GM12872 (cell line): Measurements from ENCODE around the gene TSPEAR.

ENCODE experiments used
- TF ChIP-seq, protein P1 (sequence below): IDR thresholded peaks from 3 replicates; pipeline ENCODE4 v1.5.1; 2011; ENCODE audit warnings: low read depth, mild to moderate bottlenecking, low read length, moderate library complexity; ENCODE audit not compliant: insufficient read depth

The TSPEAR gene

DNA sequence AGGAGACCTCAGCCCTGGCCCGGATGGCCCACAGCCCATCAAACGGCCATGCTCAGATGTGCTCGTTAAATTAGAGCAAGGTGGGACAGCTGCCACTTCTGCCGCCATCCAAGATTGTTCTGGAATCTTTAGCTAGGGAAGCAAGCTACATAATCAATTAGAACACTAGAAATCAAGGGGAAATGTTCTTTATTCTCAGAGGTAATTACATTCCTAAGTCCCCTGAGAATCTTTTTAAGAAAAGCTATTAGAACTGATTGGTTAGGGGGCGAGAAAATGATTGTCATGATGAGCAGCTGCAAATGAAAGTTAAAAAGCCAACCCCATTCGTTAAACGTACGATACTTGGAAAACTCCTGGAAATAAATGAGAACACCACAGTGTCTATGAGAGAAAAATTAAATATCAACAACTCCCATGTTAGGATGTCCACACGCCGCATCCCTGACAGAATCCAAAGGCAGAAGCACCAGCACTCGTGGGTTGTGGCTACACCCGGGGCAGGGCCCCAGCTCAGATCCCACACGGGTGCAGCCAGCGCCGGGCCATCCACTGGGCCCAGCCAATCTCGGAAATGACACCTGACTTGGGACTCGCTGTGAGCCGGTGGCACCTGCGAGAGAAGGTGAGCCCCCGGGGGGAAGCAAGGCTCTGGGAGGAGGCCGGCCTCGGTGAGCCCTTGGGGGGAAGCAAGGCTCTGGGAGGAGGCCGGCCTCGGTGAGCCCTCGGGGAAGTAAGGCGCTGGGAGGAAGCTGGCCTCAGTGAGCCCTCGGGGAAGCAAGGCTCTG, 209.0 kb downstream of the TSPEAR start:
- TF ChIP-seq, protein P1, sequence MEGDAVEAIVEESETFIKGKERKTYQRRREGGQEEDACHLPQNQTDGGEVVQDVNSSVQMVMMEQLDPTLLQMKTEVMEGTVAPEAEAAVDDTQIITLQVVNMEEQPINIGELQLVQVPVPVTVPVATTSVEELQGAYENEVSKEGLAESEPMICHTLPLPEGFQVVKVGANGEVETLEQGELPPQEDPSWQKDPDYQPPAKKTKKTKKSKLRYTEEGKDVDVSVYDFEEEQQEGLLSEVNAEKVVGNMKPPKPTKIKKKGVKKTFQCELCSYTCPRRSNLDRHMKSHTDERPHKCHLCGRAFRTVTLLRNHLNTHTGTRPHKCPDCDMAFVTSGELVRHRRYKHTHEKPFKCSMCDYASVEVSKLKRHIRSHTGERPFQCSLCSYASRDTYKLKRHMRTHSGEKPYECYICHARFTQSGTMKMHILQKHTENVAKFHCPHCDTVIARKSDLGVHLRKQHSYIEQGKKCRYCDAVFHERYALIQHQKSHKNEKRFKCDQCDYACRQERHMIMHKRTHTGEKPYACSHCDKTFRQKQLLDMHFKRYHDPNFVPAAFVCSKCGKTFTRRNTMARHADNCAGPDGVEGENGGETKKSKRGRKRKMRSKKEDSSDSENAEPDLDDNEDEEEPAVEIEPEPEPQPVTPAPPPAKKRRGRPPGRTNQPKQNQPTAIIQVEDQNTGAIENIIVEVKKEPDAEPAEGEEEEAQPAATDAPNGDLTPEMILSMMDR, result no peak

DNA sequence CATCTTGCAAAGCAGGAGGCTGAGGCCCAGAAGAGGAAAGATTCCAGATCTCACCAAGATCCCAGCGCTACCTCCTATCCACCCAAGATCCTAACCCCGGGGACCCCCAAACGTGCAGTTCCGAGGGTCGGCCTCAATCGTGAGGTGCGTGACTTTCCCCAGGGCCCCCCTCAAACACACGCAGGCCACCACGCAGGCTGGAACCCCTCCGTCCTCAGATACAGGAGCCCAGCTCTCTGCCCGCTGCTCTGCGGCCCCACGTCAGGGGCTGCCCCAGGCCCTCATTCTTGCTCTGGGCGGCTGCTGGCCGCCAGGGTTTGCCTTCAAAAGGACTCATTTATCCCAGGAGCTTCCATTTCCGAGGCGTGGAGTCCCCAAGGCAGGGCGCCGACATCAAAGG, 211.3 kb downstream of the TSPEAR start:
- TF ChIP-seq, protein P1, result no peak

DNA sequence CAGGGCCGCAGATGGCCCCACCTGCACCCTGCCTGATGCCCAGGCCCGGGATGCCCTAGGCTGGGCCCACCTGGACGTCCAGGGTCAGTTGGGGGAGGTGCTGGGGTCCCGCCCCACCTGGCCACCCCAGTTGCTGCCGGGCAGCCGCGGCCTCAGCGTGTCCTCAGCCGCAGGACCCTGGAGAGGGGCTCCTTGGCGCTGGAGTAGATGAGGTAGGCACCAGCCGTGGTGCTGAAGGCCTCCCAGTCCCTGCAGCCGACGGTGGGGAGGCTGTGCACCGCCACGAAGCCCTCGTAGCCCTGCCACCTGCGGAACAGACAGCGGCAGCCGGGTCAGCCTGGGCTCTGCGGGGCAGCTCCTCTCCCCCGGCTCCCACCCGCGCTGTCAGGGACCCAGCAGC, 211.7 kb downstream of the TSPEAR start:
- TF ChIP-seq, protein P1, result no peak

DNA sequence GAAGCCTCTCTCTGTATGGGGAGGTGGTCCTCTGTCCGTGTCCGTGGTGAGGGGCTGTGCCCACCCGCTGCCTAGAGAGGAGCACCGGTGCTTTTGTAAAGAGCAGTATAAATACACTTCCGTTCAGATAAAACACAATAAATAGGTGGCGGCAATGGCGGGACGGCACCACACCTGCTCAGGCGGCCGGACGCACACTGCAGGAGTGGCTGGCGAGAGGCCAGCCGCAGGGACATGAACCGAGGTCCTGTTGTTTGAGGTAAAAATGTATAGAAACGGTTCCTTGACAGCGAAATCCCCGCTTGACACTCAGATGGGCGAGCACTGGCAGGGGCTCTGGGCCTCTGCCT, 212.2 kb downstream of the TSPEAR start:
- TF ChIP-seq, protein P1, result no peak

DNA sequence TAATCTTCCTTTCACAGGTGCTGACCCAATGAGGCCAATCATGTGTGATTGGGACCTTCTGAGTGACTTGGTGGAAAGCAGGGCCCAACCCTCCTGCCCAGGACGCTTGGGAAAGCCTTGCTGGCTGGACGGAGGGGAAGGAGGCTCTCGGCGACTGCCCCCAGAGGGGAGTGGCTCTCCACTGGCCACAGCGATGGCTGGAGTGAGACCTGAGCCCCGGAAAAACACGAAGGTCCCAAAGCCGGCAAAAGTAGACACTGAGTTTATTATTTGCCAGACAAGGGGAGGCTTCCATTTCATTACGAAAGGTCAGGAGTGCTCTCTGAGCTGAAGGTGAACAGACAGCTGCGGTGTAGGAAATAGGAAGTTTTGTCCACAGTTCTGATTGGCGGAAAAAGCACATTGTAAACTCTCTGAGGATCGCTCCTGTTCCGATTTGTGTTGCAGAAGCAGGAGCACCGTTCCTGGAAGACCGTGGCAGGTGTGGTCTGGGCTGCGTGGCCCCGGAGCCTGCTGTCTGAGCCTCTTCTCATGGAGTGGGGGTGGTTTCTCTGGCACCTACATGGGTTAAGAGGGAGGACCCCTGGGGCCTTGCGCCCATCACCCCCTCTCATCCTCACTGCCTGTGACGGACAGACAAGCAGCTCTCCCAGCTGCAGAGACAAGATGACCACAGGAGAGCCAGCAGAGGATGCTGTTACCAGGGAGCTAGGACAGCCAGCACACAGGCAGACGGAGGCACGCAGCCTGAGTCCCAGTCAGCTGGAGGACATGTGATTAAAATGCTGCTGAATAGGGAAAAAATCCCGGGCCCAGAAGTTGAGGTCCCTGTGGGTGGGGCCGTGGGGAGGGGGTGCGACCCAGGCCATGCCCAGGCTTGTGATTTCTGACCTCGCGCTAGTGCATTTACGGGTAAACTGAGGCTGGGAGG, 212.8 kb downstream of the TSPEAR start:
- TF ChIP-seq, protein P1, result no peak

DNA sequence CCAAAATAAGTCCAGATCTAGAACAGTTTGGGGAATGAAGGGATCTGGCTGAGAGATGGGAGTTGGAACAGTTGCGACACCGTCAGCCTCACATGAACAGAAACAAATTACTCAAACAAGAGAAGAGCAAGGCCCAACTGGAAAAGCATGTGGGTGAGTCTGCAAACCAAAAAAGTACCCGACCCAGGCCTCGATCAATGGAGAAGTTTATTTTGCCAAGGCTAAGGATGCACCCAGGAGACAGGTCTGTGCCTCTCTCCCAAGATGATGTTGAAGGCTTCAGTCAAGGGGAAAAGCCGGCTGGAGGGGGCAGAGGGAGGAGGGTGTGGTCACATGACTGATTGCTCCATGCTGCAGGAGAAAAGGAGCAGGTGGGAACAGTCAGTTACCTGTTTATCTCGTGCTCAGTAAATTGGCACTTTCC, 213.7 kb downstream of the TSPEAR start:
- TF ChIP-seq, protein P1, result no peak
